HS-27A (cell line): ENCODE data around the gene MRTFA.
"Not testable (repeated sequence)": the region's sequence is repeated elsewhere in the genome, so short reads cannot be mapped to it uniquely, and the experiment has no call there.

ENCODE experiments used
- DNase-seq: peaks from one replicate; pipeline ENCODE4 v3.0.0-alpha.2; 2012; ENCODE audit warnings: low read depth, missing footprints

MRTFA gene

GRCh38 chr22:40554023-40554422, 82.5 kb downstream of the MRTFA start:
- not testable (repeated sequence) for DNase-seq

- no peak for DNase-seq
These were observed 83.4 kb downstream of the MRTFA start for GRCh38 chr22:40553014-40553554.

DNA sequence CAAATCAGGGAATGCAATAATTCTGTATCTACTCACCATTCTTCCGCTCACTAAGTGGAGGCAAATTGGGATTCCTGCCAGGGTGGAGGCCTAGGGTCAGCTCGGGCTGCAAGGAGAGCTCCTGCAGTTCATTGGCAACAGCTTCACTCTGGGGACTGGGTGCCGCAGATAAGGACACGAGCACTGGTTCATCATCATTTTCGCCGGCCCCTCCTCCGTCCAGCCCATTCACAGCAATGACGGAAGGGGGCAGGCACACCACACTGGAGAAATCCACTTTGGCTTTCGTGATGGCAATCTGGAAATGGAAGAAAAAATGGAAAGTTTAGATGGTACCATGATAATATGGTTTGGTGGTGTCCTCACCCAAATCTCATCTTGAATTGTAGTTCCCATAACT, 84.4 kb downstream of the MRTFA start:
- DNase-seq = no peak

GRCh38 chr22:40547729-40548143, 88.8 kb downstream of the MRTFA start:
- no peak for DNase-seq

DNA sequence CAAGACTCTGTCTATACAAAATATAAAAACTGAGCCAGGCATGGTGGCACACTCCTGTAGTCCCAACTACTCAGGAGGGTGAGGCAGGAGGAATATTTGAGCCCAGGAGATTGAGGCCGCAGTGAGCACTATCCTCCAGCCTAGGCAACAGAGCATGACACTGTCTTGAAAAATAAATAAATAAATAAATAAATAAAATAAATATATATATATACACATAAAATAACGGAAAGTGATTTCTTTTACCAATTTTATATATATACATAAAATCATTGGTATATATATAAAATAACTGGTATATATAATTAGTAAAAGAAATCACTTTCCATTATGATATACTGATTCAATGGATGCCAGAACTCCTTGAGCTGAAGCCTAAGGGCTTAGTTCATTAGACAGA, 91.8 kb downstream of the MRTFA start:
- DNase-seq = no peak

DNA sequence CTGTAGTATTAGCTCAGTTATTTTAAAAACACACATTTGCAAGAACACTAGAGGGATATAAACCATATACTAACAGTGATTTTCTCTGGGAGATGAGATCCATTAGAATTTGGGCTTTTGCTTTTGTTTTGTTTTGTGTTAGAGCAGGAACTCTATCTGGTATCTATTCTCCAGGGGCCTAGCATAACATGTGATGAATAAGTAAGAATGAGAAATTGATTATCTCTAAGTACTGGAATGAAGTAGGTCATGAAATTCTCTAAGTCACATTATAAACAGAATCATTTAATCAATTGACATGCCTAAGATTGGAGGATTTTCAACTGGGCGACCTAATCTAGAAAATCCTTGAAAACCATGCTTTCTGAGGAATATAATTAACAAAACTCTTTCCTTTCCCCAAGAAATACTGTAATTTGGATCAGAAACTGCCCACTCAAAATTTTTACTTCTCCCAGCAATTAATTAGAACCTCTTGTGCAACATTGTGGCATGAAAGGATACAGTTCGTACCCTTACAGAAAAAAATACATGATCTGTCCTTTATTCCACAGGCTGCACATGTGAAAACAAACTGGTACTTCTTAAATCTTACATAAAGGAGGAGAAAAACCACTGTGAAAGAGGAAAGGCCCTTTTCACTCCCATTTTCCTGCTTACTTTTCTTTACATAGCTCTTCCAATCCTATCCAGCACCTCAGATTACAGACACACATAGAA, 93.5 kb downstream of the MRTFA start:
- no peak for DNase-seq

DNA sequence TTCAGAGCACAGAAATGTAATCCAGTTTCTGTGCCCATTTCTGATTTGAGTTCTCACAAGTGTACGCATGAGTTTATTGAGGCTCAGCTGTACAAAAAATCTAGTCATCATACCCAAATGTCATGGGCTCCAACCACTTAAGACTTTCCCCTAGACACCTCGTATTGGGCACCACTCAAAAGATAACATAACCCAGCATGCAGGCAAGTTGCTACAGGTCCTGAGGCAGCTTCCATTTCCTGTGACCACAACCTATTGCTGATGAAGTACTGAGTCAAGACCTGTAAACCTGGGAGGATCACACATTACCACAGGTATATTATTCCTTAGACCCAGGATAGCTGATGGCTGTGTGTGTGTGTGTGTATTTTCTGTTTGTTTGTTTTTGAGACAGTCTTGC, 95.2 kb downstream of the MRTFA start:
- DNase-seq = no peak

- no peak for DNase-seq
These were observed 96.3 kb downstream of the MRTFA start for GRCh38 chr22:40540265-40540664.

DNA sequence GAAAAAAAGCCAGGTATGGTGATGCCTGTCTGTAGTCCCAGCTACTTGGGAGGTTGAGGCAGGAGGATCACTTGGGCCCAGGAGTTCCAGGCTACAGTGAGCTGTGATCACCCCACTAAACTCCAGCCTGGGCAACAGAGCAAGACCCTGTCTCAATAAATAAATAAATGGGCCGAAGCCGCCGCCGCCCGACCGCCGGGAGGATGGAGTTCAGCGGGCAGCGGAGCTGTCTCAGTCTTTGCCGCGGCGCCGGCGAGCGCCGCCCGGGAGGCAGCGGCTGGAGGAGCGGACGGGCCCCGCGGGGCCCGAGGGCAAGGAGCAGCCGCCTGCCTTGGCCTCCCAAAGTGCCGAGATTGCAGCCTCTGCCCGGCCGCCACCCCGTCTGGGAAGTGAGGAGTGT, 100.4 kb downstream of the MRTFA start:
- not testable (repeated sequence) for DNase-seq

DNA sequence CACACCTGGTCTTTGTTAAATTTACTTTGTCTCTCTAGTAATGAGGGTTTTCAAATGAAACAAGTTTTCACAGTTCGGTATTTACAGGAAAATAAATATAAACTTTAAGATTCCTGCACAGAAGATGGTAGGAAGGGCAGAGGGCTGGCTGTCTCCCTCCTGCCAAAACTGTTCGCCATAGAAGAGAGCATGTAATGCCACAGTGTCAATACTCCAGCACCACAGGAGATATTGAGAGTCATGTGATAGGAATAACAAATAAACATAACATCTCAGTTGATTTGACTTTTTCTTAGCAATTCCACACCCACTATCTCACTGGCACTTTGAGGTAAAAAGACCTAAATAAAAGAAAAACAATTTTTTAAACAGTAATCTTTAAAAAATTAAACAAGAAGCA, 100.9 kb downstream of the MRTFA start:
- DNase-seq = no peak

DNA sequence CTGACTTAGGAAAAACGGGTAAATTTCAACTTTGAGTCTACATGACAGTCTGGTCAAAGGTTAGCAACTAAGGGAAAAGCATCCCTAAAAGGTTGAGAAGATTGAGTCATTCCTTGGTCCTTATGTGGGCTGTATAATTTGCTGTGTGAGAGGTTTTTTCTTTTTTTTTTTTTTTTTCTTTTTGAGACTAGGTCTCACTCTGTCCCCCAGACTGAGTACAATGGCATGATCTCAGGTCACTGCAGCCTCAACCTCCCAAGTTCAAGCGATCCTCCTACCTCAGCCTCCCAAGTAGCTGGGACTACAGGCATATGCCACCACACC, 101.4 kb downstream of the MRTFA start:
- DNase-seq = no peak

DNA sequence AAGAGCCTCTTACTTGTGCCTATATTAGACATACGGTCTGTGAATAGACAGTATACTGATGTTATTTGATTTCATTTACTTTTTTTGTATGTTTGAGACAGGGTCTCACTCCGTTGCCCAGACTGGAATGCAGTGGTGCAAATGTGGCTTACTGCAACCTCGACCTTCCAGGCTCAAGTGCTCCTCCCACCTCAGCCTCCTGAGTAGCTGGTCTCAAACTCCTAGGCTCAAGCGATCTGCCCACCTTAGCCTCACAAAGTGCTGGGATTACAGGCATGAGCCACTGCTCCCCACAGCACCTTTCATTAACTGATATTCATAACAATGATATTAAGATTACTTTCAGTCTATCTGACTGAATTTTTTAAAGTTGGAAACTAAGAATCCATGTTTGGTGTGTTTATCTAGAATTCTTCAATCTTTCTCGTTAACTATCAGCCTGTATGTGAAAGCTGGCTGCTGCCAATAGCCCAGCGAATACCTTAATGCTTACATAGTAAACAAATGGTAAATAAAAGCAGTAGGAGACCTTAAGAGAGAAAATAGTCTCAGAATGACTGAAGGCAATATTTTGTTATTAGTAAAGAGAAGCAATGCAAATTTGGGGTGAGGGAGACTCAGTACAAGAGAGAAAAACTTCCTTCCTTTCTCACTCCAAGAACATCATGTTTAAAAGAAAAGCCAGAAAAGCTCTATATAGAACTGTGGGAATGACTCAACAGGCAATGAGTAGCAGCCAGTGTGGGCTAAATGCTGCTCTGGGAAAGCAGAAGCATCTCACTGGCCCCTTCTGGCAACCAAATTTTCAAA, 101.9 kb downstream of the MRTFA start:
- no peak for DNase-seq

DNA sequence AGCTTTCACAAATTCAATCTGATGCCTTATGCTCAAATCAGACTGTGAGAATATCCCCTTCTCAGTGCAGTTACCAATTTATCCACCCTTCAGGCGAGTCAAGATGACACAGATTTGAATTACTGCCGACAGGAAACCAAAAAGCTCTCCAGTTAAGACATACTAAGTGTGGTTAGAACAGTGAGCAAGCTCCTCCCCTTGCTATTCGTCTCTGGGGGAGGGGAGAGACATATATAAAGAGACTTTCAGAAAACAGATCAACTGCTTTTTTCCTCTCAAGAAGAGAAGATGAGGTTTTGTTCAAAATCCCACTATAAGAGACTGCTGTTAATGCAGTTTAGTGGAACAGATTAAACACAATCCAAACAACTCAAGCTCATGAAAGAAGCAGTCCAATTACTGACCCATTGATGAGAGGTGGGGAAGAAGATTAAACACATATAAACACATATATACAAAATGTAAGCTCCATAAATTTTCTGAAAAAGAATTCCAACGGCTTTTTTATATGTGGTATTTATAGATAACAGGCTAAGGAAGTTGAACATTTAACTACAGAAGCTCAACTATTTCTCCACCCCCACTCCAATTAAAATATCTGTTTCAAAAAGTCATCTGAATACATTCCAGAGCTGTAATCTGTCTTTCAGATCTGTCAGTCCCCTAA, 102.7 kb downstream of the MRTFA start:
- DNase-seq = no peak

DNA sequence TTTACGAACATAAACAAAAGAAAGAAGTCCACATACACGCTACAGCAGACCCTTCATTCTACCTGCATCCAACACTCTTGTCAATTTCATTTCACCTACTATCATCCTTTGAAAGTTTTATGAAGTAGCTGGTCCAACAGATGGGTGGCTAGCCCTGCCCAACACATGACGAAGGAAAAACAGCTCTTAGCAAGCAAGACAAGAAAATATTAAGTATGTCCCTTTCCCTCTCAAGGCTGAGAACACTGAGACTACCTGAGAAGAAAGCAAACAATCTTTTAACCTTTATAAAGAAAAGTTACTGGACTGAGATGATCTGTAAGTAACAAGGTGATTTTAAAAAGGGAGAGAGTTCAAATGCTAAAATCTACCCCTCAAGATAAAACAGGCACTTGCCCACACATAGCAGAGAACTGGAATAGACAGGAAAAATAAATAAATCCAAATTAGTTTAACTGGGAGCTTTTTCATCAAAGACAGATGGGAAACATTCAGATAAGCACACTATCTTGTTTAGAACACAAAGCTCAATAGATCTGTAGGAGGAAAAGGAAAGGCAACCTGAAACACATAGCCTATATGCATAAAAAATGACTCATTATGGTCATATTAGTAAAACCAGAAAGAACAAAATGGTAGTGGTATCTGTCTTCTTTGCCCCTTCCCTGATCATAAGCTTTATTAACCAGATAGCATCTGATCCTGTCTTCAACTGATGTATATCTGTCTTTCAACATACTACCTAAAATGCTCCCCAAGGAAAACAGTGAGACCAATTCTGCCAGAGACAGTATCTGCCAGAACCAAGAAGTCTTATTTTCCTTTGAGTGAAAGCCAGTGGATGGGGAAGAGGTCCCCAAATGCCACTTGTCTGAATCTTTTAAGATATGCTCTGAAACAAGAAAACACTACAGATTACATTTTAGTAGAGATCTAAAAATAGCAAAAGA, 104.3 kb downstream of the MRTFA start:
- DNase-seq = no peak

DNA sequence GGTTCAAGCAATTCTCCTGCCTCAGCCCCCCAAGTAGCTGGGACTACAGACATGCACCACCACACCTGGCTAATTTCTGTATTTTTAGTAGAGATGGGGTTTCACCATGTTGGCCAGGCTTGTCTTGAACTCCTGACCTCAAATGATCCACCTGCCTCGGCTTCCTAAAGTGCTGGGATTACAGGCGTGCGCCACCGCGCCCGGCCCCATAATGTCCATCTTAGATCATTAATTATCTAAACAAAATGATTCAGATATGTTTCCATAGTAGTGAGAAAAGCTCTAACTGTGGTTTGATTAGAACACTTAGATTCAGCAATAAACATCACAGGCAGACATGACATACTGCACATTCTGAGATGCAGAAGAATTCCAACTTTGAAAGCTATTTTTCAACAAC, 106.1 kb downstream of the MRTFA start:
- DNase-seq = not testable (repeated sequence)

- DNase-seq = no peak
These were observed 106.7 kb downstream of the MRTFA start for GRCh38 chr22:40529821-40530220.

DNA sequence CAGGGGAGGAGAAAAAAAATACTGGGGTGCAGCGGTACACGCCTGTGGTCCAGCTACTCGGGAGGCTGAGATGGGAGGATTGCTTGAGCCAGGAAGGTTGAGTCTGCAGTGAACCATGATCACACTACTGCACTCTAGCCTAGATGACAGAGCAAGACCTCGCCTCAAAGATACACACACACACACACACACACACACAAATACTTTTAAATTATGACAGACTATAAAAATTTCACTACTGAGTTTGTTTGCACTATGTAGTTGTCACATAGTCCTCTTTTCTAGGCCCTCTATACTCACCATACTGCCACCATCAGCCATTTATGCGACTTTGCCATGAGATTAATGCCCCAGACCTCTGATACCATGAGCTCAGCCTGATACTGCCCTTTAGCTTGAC, 109.6 kb downstream of the MRTFA start:
- no peak for DNase-seq

- no peak for DNase-seq
These were observed 111.2 kb downstream of the MRTFA start for GRCh38 chr22:40525250-40525884.

GRCh38 chr22:40524392-40525249, 111.9 kb downstream of the MRTFA start:
- DNase-seq = no peak

DNA sequence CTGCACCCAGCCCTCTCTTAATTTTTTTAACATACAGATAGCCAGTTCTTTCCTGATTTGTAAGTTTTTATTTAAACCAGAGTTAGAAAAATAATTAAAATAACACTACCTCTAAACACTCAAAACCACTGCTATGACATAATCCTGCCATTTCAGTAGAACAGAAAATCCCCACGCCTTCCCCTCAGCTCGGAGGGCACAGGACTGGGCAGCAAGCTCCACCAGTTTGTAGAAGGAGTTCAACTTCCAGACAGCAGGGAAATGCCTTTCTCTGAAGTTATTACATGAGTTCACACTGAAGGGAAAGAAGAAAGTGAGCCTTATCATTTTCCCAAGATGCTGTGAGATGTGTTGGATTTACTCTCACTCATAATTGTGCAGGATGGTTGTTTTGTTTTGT, 114.4 kb downstream of the MRTFA start:
- no peak for DNase-seq
